GM12873 (cell line): Measurements from ENCODE around the gene AQP9.

Experiments used
- CTCF ChIP-seq: IDR thresholded peaks from 2 replicates; pipeline ENCODE4 v1.5.1; 2012; ENCODE audit warnings: low read depth, mild to moderate bottlenecking, moderate library complexity, low read length, control low read depth; ENCODE audit not compliant: insufficient read depth; ENCODE audit errors: missing control alignments

The AQP9 gene

GRCh38 chr15:58179206-58179605 is 41.0 kb downstream of the AQP9 start:
- TF ChIP-seq CTCF: no peak

- no peak for TF ChIP-seq CTCF
Measured at GRCh38 chr15:58179741-58180381, 41.7 kb downstream of the AQP9 start.

GRCh38 chr15:58182460-58183163 is 44.4 kb downstream of the AQP9 start:
- TF ChIP-seq CTCF: peak; percentile 86

- TF ChIP-seq CTCF: peak; percentile 15
Measured at GRCh38 chr15:58185439-58185838, 47.3 kb downstream of the AQP9 start.

GRCh38 chr15:58189148-58189811 is 51.1 kb downstream of the AQP9 start:
- no peak for TF ChIP-seq CTCF

- TF ChIP-seq CTCF: no peak
Measured at GRCh38 chr15:58190419-58190818, 52.2 kb downstream of the AQP9 start.

GRCh38 chr15:58200739-58201138 is 62.6 kb downstream of the AQP9 start:
- TF ChIP-seq CTCF: no peak
